Lung (tissue), 12 donors: Measurements from ENCODE around the gene SAP30. TPM values are rescaled to one million over a fixed set of nuclear protein-coding genes. Genes with fewer than 3 reads are reported as not detected.

Experiments
- ATAC-seq: fragments of 200-7000 bp; cut with Tn5 transposase; one replicate; pipeline ENCODE4 v1.9.1; 2020; ENCODE audit warnings: moderate number of reproducible peaks; ENCODE audit not compliant: insufficient read depth, low FRiP score
- DNase-seq, 3 donors: peaks; one replicate each; pipeline ENCODE4 v3.0.0-alpha.2; 2013 to 2017
- H3K27ac ChIP-seq, 2 donors: one replicate each; pipeline ENCODE4 v1.5.1; 2013; ENCODE audit warnings: mild to moderate bottlenecking in 2 of 2, moderate library complexity in 2 of 2, control low read depth in 1 of 2, inconsistent platforms in 1 of 2, low read depth in 1 of 2, low read length in 1 of 2
- H3K27me3 ChIP-seq, 3 donors: one replicate each; pipeline ENCODE4 v1.5.1; 2013; ENCODE audit warnings: low read length in 2 of 3; ENCODE audit not compliant: control insufficient read depth in 3 of 3, insufficient read depth in 3 of 3
- H3K36me3 ChIP-seq, 4 donors: one replicate each; pipeline ENCODE4 v1.5.1; 2013; ENCODE audit warnings: low read length in 4 of 4, mild to moderate bottlenecking in 1 of 4, moderate library complexity in 1 of 4; ENCODE audit not compliant: control insufficient read depth in 4 of 4, insufficient read depth in 4 of 4
- H3K4me1 ChIP-seq, 5 donors: one replicate each; pipeline ENCODE4 v1.5.1; 2013; ENCODE audit warnings: low read length in 5 of 5, mild to moderate bottlenecking in 2 of 5, moderate library complexity in 1 of 5; ENCODE audit not compliant: control insufficient read depth in 5 of 5, insufficient read depth in 5 of 5
- H3K4me3 ChIP-seq: one replicate; pipeline ENCODE4 v1.5.1; 2013; ENCODE audit warnings: mild to moderate bottlenecking, control low read depth, moderate library complexity
- H3K9ac ChIP-seq, 2 donors: one replicate each; pipeline ENCODE4 v1.5.1; 2013; ENCODE audit warnings: low read length in 2 of 2, control low read depth in 1 of 2; ENCODE audit not compliant: insufficient read depth in 1 of 2
- H3K9me3 ChIP-seq, 4 donors: one replicate each; pipeline ENCODE4 v1.5.1; 2013; ENCODE audit warnings: low read length in 3 of 4, mild to moderate bottlenecking in 1 of 4, moderate library complexity in 1 of 4; ENCODE audit not compliant: control insufficient read depth in 4 of 4, insufficient read depth in 3 of 4
- CTCF ChIP-seq: IDR thresholded peaks from 2 replicates; pipeline ENCODE4 v1.5.1; 2012; ENCODE audit warnings: mild to moderate bottlenecking; ENCODE audit errors: control extremely low read depth, extremely low read depth
- WGBS, 2 donors: extraction: QIAGEN DNeasy Blood & Tissue Kit; methylation state at CpG; one replicate each; pipeline ENCODE4 v1.1.7; 2013; 5-methylcytosine and 5-hydroxymethylcytosine counted together
- polyA plus RNA-seq, 2 donors: library from polyadenylated mRNA; stranded (reverse); fragments of 200-250 nt; gene quantifications; one replicate each; pipeline ENCODE4 v1.2.1, GENCODE V29; 2013
- total RNA-seq, 2 donors: library from RNA; depleted of rRNA in 1 of 2; stranded (reverse); fragments of >200 nt in 1 of 2; gene quantifications; one replicate each; pipeline ENCODE4 v1.2.1, GENCODE V29; 2014 to 2021
- donor health status: control.
- donor health status: control.
- donor health status: Bipolar disorder and iron deficiency.
- donor health status: healthy.
- donor health status: DM: yes; HTN: yes; CAD: no.

The SAP30 gene
- total and polyA plus RNA-seq, 4 donors, result 5.1 to 25.2 (median 12.6) TPM

GRCh38 chr4:173405840-173406606 is 35.3 kb downstream of the SAP30 start:
- DNase-seq (no peak), ATAC-seq (no peak)
- H3K36me3 ChIP-seq, result peaks cover 0 to 7% (median 3%) of the 10 kb centered on the region in 4 donors
- no peak overlapping the region for H3K27ac ChIP-seq
- no peak overlapping the region for H3K4me3 ChIP-seq
- H3K4me1 ChIP-seq, result no peaks in the 10 kb centered on the region
- no peaks in the 10 kb centered on the region for H3K9me3 ChIP-seq
- TF ChIP-seq CTCF, result no peak
- 88% methylated on average over 4 of the region's 4 CpGs for WGBS, 2 donors
- no peak overlapping the region for H3K9ac ChIP-seq
- H3K27me3 ChIP-seq, result no peaks in the 10 kb centered on the region

GRCh38 chr4:173410079-173410478 is 39.3 kb downstream of the SAP30 start:
- no peak overlapping the region for H3K4me3 ChIP-seq
- peaks cover 0 to 4% (median 0%) of the 10 kb centered on the region in 5 donors for H3K4me1 ChIP-seq
- no peak overlapping the region for H3K9ac ChIP-seq
- H3K9me3 ChIP-seq, result no peaks in the 10 kb centered on the region
- H3K27ac ChIP-seq, result no peak overlapping the region
- no peaks in the 10 kb centered on the region for H3K27me3 ChIP-seq
- no peak for TF ChIP-seq CTCF
- H3K36me3 ChIP-seq, result peaks cover 0 to 4% (median 2%) of the 10 kb centered on the region in 4 donors
- 50% methylated on average over 2 of the region's 2 CpGs for WGBS, 2 donors
- no peak for DNase-seq
- ATAC-seq, result no peak

GRCh38 chr4:173411106-173411693 is 40.4 kb downstream of the SAP30 start:
- DNase-seq (no peak), ATAC-seq (no peak)
- H3K27me3 ChIP-seq, result no peaks in the 10 kb centered on the region
- H3K9me3 ChIP-seq, result no peaks in the 10 kb centered on the region
- peaks cover 0 to 5% (median 0%) of the 10 kb centered on the region in 5 donors for H3K4me1 ChIP-seq
- H3K27ac ChIP-seq, result no peak overlapping the region
- no peak for TF ChIP-seq CTCF
- H3K4me3 ChIP-seq, result no peak overlapping the region
- H3K36me3 ChIP-seq, result peaks cover 0 to 4% (median 0%) of the 10 kb centered on the region in 4 donors
- 49 to 54% methylated on average over 4 of the region's 4 CpGs for WGBS, 2 donors
- H3K9ac ChIP-seq, result no peak overlapping the region
